ENCODE results near the gene DCTD.

The DCTD gene

GRCh38 chr4:182916483-182917181, 554 bp downstream of the DCTD start:
- H3K4me3 ChIP-seq (ENCODE audit: low read depth, low read length): peak overlapping the region; percentile 67
- in situ Hi-C loops (cut with HindIII; ENCODE audit: low sequenced_read_pairs): no loop called here
- DNase-seq (ENCODE audit: low read depth): no peak
- no peak for TF ChIP-seq CTCF (IDR thresholded peaks at IDR 0.05; ENCODE audit: low read depth, low read length, missing control alignments)

GRCh38 chr4:182914357-182914756, 2.8 kb downstream of the DCTD start:
- TF ChIP-seq CTCF (IDR thresholded peaks at IDR 0.05; ENCODE audit: low read depth, low read length, missing control alignments): no peak
- in situ Hi-C loops (cut with HindIII; ENCODE audit: low sequenced_read_pairs): no loop called here
- H3K4me3 ChIP-seq (ENCODE audit: low read depth, low read length): no peak overlapping the region
- DNase-seq (ENCODE audit: low read depth): no peak

GRCh38 chr4:182913621-182914020, 3.6 kb downstream of the DCTD start:
- in situ Hi-C loops (cut with HindIII; ENCODE audit: low sequenced_read_pairs): no loop called here
- H3K4me3 ChIP-seq (ENCODE audit: low read depth, low read length): no peak overlapping the region
- DNase-seq (ENCODE audit: low read depth): no peak
- TF ChIP-seq CTCF (IDR thresholded peaks at IDR 0.05; ENCODE audit: low read depth, low read length, missing control alignments): no peak

GRCh38 chr4:182913036-182913435, 4.2 kb downstream of the DCTD start:
- in situ Hi-C loops (cut with HindIII; ENCODE audit: low sequenced_read_pairs): no loop called here

GRCh38 chr4:182908124-182908523, 9.1 kb downstream of the DCTD start:
- in situ Hi-C loops (cut with HindIII; ENCODE audit: low sequenced_read_pairs): no loop called here
- no peak for TF ChIP-seq CTCF (IDR thresholded peaks at IDR 0.05; ENCODE audit: low read depth, low read length, missing control alignments)
- H3K4me3 ChIP-seq (ENCODE audit: low read depth, low read length): no peak overlapping the region
- DNase-seq (ENCODE audit: low read depth): no peak

More at GRCh38 chr4:182913036-182913435, 4.2 kb downstream of the DCTD start:
- no peak for TF ChIP-seq CTCF (IDR thresholded peaks at IDR 0.05; ENCODE audit: low read depth, low read length, missing control alignments)
- DNase-seq (ENCODE audit: low read depth): no peak
- H3K4me3 ChIP-seq (ENCODE audit: low read depth, low read length): no peak overlapping the region

- in situ Hi-C loops (cut with HindIII; ENCODE audit: low sequenced_read_pairs): no loop called here
- TF ChIP-seq CTCF (IDR thresholded peaks at IDR 0.05; ENCODE audit: low read depth, low read length, missing control alignments): no peak
- H3K4me3 ChIP-seq (ENCODE audit: low read depth, low read length): no peak overlapping the region
- no peak for DNase-seq (ENCODE audit: low read depth)
Measured at GRCh38 chr4:182907396-182907795, 9.8 kb downstream of the DCTD start.

All from astrocyte of the cerebellum (primary cell).